ENCODE results near the gene OSBPL2.

DNA sequence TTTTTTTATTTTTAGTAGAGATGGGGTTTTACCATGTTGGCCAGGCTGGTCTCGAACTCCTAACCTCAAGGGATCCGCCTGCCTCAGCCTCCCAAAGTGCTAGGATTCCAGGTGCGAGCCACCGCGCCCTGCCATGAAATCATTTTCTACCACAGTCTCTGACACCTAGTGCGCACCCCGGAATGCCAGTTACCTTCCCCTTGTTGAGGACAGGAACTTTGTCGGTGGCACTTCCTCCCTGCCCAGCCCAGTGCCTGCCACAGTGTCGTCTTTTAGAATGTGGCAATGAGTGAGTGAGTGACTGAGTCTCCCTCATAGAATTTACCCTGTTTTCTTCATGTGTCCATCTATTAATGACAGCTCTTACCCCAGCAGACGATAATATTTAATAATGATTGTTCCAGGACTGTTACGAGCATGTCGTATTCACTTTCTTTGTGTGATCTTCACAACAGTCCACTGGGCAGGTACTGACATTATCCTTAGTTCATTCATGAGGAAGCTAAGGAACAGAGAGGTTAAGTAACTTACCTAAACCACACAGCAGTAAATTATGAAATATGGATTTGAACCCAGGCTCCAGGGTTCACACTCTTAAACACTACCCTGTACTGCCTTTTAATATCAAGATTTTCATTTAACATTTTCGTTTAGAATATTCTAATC, 1.8 kb downstream of the OSBPL2 start:
- TF ChIP-seq CTCF (IDR thresholded peaks at IDR 0.05) (no peak), POLR2A (IDR thresholded peaks at IDR 0.05) (no peak)

All from testis (tissue), 2 donors.